NCI-H1092 (cell line): Measurements from ENCODE around the gene LARP1B.
"Not testable (repeated sequence)": the region's sequence is repeated elsewhere in the genome, so short reads cannot be mapped to it uniquely, and the experiment has no call there.

Experiments
- DNase-seq: peaks from one replicate; lab custom pipeline; 2025; lab: John Stamatoyannopoulos, UW

LARP1B gene

DNA sequence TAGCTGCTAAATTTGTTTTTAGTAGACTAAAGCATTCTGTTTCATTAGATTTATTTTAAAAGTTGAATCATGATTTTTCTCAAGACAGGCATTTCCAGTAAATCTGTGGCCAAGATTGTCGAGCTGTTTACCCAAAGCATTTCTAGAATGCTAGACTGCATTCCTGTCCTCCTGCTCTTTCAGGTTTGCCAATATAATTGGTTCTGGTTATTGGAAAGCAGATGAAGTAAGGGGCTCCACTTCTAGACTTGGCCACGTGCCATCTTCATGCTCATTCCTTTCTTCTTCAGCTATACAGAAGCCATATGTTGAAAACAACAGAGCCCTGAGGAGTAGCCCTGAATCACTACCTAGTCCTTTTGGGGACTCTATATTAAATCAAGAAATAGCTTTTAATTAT, 164.0 kb downstream of the LARP1B start:
- DNase-seq = no peak

DNA sequence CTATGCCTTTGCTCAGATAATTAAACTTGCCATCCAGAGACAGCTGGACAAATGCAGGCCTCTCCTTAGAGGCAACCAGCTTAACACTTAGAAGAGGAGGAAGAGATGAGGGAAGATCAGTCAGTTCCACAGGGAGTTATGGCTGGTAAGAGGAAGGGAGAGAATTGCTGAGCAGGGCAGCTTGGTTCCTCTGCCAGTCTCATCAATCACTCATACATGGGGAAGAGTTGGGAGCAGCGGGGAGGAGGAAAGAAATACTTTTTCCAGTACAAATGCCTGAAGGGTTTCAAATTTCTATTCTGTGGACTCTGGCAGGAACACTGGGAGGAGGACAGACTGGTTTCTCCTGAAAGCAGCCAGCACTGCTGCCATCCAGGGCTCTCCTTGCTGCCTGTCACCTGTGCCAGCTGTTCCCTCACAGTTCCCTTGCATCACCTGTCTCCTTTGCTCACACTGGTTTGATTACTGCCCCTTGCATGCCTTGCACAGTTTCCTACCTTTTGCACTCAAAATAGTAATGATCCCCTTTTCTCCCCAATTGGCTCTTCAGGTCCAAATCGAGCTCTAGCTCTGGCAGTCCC, 167.0 kb downstream of the LARP1B start:
- no peak for DNase-seq

- no peak for DNase-seq
Measured at GRCh38 chr4:128228845-128229795, 168.0 kb downstream of the LARP1B start.

GRCh38 chr4:128232719-128233118, 171.6 kb downstream of the LARP1B start:
- DNase-seq = no peak

- no peak for DNase-seq
Measured at GRCh38 chr4:128234836-128235235, 173.7 kb downstream of the LARP1B start.

GRCh38 chr4:128241019-128241418, 179.9 kb downstream of the LARP1B start:
- DNase-seq = no peak

DNA sequence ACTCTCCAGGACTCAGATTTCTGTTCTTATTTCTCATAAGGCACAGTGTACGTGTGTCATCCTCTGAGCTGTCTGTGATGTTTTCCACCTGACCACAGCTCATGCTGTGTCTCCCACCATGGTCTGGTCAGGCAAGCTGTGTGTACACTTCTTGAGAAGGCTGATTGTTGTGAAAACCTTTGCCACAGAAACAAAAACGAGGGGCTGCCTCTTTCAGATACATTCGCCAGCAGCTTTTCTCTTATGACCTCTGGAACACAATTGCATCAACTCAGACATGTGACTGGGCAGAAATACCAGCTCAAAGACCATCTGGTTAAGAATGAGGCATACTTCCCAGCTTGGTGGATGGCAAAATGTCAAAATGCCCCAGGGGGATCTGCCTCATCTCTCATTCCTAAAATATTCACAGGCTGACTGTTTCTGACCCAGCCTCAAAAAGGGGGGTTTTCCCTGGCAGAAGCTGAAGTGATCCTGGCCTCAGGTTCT, 180.4 kb downstream of the LARP1B start:
- DNase-seq = no peak

GRCh38 chr4:128241981-128242380, 180.9 kb downstream of the LARP1B start:
- no peak for DNase-seq

GRCh38 chr4:128242601-128243000, 181.5 kb downstream of the LARP1B start:
- no peak for DNase-seq

- DNase-seq = no peak
Measured at GRCh38 chr4:128244379-128244778, 183.3 kb downstream of the LARP1B start.

DNA sequence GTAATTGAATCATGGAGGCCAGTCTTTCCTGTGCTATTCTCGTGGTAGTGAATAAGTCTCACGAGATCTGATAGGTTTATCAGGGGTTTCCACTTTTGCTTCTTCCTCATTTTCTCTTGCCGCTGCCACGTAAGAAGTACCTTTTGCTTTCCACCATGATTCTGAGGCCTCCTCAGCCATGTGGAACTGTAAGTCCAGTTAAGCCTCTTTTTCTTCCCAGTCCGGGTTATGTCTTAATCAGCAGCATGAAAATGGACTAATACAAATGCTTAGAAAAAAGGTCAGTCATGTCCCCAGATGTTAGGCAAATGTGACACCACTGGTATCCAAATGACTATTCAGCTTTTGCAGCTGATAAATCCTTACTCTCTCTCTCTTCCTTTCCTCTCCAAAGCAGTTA, 184.3 kb downstream of the LARP1B start:
- DNase-seq = not testable (repeated sequence)

DNA sequence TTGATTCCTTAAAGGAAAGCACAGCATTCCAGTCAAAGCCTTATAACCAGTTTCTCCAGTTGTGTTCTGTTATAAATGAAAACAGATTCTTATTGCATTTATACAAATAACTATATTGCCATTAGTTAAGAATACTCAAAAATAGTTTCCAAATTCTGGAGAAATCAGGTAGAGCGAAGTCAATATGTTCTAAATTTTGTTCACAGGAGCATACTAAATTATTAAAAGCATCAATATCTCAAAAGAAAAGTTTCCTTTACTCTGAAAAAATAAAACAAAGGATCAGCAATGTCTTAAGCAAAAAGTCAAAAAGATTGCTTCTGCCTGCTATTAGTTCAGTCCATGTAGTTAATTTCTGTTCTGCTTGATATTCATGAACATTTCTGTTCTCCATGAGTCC, 186.8 kb downstream of the LARP1B start:
- no peak for DNase-seq

GRCh38 chr4:128249787-128250668, 188.9 kb downstream of the LARP1B start:
- DNase-seq = no peak

DNA sequence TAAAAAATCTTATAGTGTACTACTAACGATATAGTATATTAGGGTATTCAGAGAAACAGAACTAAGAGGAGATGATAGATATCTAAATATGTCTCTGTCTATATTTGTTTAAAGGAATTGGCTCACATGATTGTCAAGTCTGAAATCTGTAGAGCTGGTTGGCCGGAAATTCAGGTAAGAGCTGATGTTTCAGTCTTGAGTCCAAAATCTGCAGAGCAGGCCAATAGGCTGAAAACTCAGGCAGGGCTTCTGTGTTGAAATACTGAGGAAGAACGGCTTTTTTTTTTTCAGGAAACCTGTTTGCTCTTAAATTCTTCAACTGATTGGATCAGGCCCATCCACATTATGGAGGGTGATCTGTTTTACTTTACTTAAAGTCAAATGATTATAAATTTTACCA, 194.8 kb downstream of the LARP1B start:
- DNase-seq = no peak

DNA sequence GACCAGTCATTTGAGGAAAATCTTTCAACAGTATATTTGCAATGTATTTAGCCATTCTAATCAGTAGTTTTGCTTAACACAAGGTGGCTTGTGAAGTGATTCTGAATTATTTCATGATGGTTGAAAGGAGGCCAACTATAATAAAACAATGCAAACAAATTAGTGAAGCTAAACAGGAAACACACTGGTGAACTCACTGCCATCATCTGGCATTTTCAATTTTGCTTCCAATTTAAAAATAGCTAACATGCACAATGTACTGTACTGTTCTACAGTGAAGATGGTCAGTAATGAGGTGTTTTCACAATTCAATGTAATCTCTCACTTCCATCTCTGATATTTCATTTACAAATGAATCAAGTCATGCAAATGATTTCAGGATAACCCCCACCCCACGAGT, 195.4 kb downstream of the LARP1B start:
- no peak for DNase-seq

GRCh38 chr4:128258166-128258565, 197.1 kb downstream of the LARP1B start:
- not testable (repeated sequence) for DNase-seq

GRCh38 chr4:128259889-128260288, 198.8 kb downstream of the LARP1B start:
- not testable (repeated sequence) for DNase-seq
